HepG2 (cell line): ENCODE measurements around the gene NCOA7. TPM values are rescaled to one million over a fixed set of nuclear protein-coding genes. Genes with fewer than 3 reads are reported as not detected.

Source experiments
- ARNTL ChIP-seq: sonication (generic); formaldehyde crosslinking; IDR thresholded peaks from 2 replicates; pipeline ENCODE4 v1.4.0; 2020; ENCODE audit warnings: mild to moderate bottlenecking, missing genetic modification reagents
- ASH2L ChIP-seq: fragments of 300-600, 200-600 bp; sonication (generic); IDR thresholded peaks from 2 replicates; pipeline ENCODE4 v1.7.0; 2017; ENCODE audit warnings: low read depth, mild to moderate bottlenecking, moderate library complexity, mixed read lengths, low read length; ENCODE audit not compliant: insufficient read length
- BCL6 ChIP-seq: IDR thresholded peaks from 2 replicates; pipeline ENCODE4 v1.6.1; 2016; ENCODE audit warnings: missing genetic modification reagents, missing compliant biosample characterization
- CHD4 ChIP-seq: fragments of 200-600 bp; sonication (generic); IDR thresholded peaks from 2 replicates; pipeline ENCODE4 v1.7.0; 2017; ENCODE audit warnings: mild to moderate bottlenecking, low read length, borderline replicate concordance
- EED ChIP-seq: sonication (generic); formaldehyde crosslinking; IDR thresholded peaks from 2 replicates; pipeline ENCODE4 v1.5.0; 2020; ENCODE audit warnings: mild to moderate bottlenecking, missing genetic modification reagents
- FOXP1 ChIP-seq, 2 experiments: fragments of 450-650 bp in 1 of 2; IDR thresholded peaks; 2 replicates each; pipeline ENCODE4 v1.6.1; 2017 to 2018; ENCODE audit warnings: antibody characterized with exemption in 1 of 2
- KMT2A ChIP-seq: sonication (generic); formaldehyde crosslinking; IDR thresholded peaks from 2 replicates; pipeline ENCODE4 v1.4.0; 2020; ENCODE audit warnings: missing genetic modification reagents
- MED8 ChIP-seq: sonication (generic); formaldehyde crosslinking; IDR thresholded peaks from 2 replicates; pipeline ENCODE4 v1.8.1; 2023; ENCODE audit warnings: mild to moderate bottlenecking, missing genetic modification reagents; ENCODE audit not compliant: insufficient replicate concordance
- NCOR1 ChIP-seq: fragments of 200-600 bp; sonication (generic); IDR thresholded peaks from 2 replicates; pipeline ENCODE4 v1.7.0; 2017; ENCODE audit warnings: antibody characterized with exemption, low read length, borderline replicate concordance
- RARA ChIP-seq: IDR thresholded peaks from 2 replicates; pipeline ENCODE4 v1.6.1; 2016; ENCODE audit warnings: missing genetic modification reagents, missing compliant biosample characterization
- SMAD3 ChIP-seq: sonication (generic); formaldehyde crosslinking; IDR thresholded peaks from 2 replicates; pipeline ENCODE4 v1.4.0; 2020; ENCODE audit warnings: missing genetic modification reagents
- TARDBP ChIP-seq: sonication (generic); formaldehyde crosslinking; IDR thresholded peaks from 2 replicates; pipeline ENCODE4 v1.8.0; 2022; ENCODE audit warnings: mild to moderate bottlenecking, missing genetic modification reagents
- TGIF2 ChIP-seq: IDR thresholded peaks from 2 replicates; pipeline ENCODE4 v1.6.1; 2016; ENCODE audit warnings: control low read depth, missing compliant biosample characterization
- TMF1 ChIP-seq: sonication (generic); formaldehyde crosslinking; IDR thresholded peaks from 2 replicates; pipeline ENCODE4 v1.8.1; 2022; ENCODE audit warnings: low read depth, missing genetic modification reagents
- ZNF331 ChIP-seq: sonication (generic); formaldehyde crosslinking; IDR thresholded peaks from 2 replicates; pipeline ENCODE4 v1.4.0; 2020; ENCODE audit warnings: missing genetic modification reagents
- ZNF343 ChIP-seq: sonication (generic); formaldehyde crosslinking; IDR thresholded peaks from 2 replicates; pipeline ENCODE4 v1.4.0; 2020; ENCODE audit warnings: mild to moderate bottlenecking, missing genetic modification reagents
- ZNF441 ChIP-seq: sonication (generic); formaldehyde crosslinking; IDR thresholded peaks from 2 replicates; pipeline ENCODE4 v1.7.0; 2021; ENCODE audit warnings: missing genetic modification reagents, borderline replicate concordance
- ZNF652 ChIP-seq: IDR thresholded peaks from 2 replicates; pipeline ENCODE4 v1.6.1; 2016; ENCODE audit warnings: low read depth, borderline replicate concordance
- ZNF720 ChIP-seq: sonication (generic); formaldehyde crosslinking; IDR thresholded peaks from 2 replicates; pipeline ENCODE4 v1.4.0; 2020; ENCODE audit warnings: missing genetic modification reagents
- ZNF772 ChIP-seq: sonication (generic); formaldehyde crosslinking; IDR thresholded peaks from 2 replicates; pipeline ENCODE4 v1.5.0; 2020; ENCODE audit warnings: mild to moderate bottlenecking, missing genetic modification reagents
- ZNF780A ChIP-seq: sonication (generic); formaldehyde crosslinking; IDR thresholded peaks from 2 replicates; pipeline ENCODE4 v1.8.0; 2022; ENCODE audit warnings: mild to moderate bottlenecking, missing genetic modification reagents, moderate library complexity
- ZSCAN25 ChIP-seq: sonication (generic); formaldehyde crosslinking; IDR thresholded peaks from 2 replicates; pipeline ENCODE4 v1.8.0; 2022; ENCODE audit warnings: mild to moderate bottlenecking, missing genetic modification reagents
- polyA plus RNA-seq, 8 experiments: library from polyadenylated mRNA; depleted of rRNA in 3 of 8; stranded (reverse) in 7 of 8; unstranded in 1 of 8; fragments of >200 nt; fragmentation: Illumina TruSeq in 4 of 8; extraction: Trizol in 4 of 8; gene quantifications; 2 replicates each; pipeline versions ENCODE4 v1.2.1 to v1.2.3, GENCODE V29; 2011 to 2016; ENCODE audit warnings: low read depth in 4 of 8, missing spikeins in 1 of 8, mixed read lengths in 1 of 8; ENCODE audit not compliant: insufficient read depth in 1 of 8
- total RNA-seq, 5 experiments: library from RNA; depleted of rRNA; stranded (reverse); fragments of >200 nt; fragmentation: Illumina TruSeq; extraction: Trizol; gene quantifications; 2 replicates each; pipeline ENCODE4 v1.2.3, GENCODE V29; 2016; ENCODE audit warnings: low read depth in 1 of 5
- TF ChIP-seq, protein P1 (sequence below): sonication (generic); formaldehyde crosslinking; IDR thresholded peaks from 2 replicates; pipeline ENCODE4 v1.8.1; 2023; ENCODE audit warnings: mild to moderate bottlenecking, moderate library complexity, missing genetic modification reagents
- TF ChIP-seq, protein P2 (sequence below), 2 experiments: sonication (generic) in 1 of 2; formaldehyde crosslinking in 1 of 2; IDR thresholded peaks; 2 replicates each; pipeline versions ENCODE4 v1.5.1 to v1.6.1; 2011 to 2020; ENCODE audit warnings: borderline replicate concordance in 1 of 2, low read depth in 1 of 2, low read length in 1 of 2, mild to moderate bottlenecking in 1 of 2, missing genetic modification reagents in 1 of 2, moderate library complexity in 1 of 2
- TF ChIP-seq, protein P3 (sequence below): sonication (generic); formaldehyde crosslinking; IDR thresholded peaks from 2 replicates; pipeline ENCODE4 v1.4.0; 2020; ENCODE audit warnings: missing genetic modification reagents

Gene NCOA7
- total and polyA plus RNA-seq, 2 of the 13 experiments (the other 11 are each of a cell fraction or from before 2014, with no cell fraction given) = 13.6 to 20.8 TPM

DNA sequence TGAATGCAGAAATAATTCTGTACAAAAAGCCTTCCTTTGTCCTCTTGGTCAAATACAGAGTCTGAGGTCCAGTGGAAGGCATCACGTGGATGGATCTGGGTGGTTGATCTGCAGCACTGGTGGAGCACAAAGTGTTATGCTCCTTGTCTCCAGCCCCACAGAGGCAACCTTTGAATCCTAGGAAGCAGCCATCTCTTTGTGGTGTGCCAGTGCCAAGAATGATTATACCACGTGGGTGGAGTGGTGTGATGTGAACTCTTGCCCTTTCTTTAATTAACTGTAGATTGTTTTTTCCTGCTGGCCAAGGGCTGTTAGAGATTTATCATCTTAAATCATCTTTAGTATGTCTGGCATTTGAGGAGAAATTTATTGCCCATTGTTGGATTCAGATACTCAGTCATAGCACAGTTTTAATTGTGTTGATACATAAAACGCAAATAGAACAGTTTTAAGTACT, 31.1 kb downstream of the NCOA7 start (continued):
- TF ChIP-seq ZNF441 (CRISPR knock-in tag) (0 out of 2 replicates have a peak, but pooled peaks have one; percentile 26), ZNF772 (CRISPR knock-in tag) (no peak), ZNF331 (CRISPR knock-in tag) (peak; percentile 53; the same call in 1 of the 2 replicates), MED8 (CRISPR knock-in tag) (peak; percentile 29), CHD4 (0 out of 2 replicates have a peak, but pooled peaks have one; percentile 43), SMAD3 (CRISPR knock-in tag) (0 out of 2 replicates have a peak, but pooled peaks have one; percentile 42), FOXP1 (IDR thresholded peaks at IDR 0.05) (no peak), FOXP1 (CRISPR knock-in tag; IDR thresholded peaks at IDR 0.05) (peak; percentile 32; the same call in 1 of the 2 replicates), ZNF652 (CRISPR knock-in tag) (0 out of 2 replicates have a peak, but pooled peaks have one; percentile 15), ZNF720 (CRISPR knock-in tag) (no peak), TGIF2 (CRISPR knock-in tag) (peak; percentile 41; the same call in 1 of the 2 replicates), ASH2L (peak; percentile 82), ZNF343 (CRISPR knock-in tag) (0 out of 2 replicates have a peak, but pooled peaks have one; percentile 49), TMF1 (CRISPR knock-in tag) (no peak), EED (CRISPR knock-in tag) (no peak), KMT2A (CRISPR knock-in tag) (no peak), TARDBP (CRISPR knock-in tag) (peak; percentile 49; the same call in 1 of the 2 replicates), RARA (CRISPR knock-in tag) (peak; percentile 63), NCOR1 (peak; percentile 72; the same call in 1 of the 2 replicates), ZSCAN25 (CRISPR knock-in tag) (no peak), BCL6 (CRISPR knock-in tag) (no peak; the same call in 1 of the 2 replicates), ARNTL (peak; percentile 85), ZNF780A (CRISPR knock-in tag) (no peak)
- TF ChIP-seq, protein P1, sequence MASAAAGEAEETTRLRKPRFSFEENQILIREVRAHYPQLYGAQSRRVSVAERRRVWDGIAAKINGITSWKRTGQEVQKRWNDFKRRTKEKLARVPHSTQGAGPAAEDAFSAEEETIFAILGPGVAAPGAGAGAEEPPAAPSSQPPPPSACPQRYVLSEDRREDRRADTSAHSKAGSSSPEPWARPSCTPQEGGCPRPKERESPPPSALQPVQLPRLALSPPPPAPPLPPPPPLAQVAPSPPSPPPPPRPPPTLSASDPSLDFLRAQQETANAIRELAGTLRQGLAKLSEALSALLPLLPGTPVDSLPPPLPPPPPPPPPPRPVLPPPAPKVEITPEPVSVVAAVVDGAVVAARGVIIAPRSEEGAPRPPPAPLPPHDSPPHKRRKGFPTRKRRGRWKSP = no peak
- TF ChIP-seq, protein P2, sequence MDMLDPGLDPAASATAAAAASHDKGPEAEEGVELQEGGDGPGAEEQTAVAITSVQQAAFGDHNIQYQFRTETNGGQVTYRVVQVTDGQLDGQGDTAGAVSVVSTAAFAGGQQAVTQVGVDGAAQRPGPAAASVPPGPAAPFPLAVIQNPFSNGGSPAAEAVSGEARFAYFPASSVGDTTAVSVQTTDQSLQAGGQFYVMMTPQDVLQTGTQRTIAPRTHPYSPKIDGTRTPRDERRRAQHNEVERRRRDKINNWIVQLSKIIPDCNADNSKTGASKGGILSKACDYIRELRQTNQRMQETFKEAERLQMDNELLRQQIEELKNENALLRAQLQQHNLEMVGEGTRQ (IDR thresholded peaks at IDR 0.05; ENCODE audit: low read depth, low read length) = peak; percentile 71
- TF ChIP-seq, protein P2 (CRISPR knock-in tag; IDR thresholded peaks at IDR 0.05; ENCODE audit: borderline replicate concordance) = peak; percentile 73; the same call in 1 of the 2 replicates
- TF ChIP-seq, protein P3, sequence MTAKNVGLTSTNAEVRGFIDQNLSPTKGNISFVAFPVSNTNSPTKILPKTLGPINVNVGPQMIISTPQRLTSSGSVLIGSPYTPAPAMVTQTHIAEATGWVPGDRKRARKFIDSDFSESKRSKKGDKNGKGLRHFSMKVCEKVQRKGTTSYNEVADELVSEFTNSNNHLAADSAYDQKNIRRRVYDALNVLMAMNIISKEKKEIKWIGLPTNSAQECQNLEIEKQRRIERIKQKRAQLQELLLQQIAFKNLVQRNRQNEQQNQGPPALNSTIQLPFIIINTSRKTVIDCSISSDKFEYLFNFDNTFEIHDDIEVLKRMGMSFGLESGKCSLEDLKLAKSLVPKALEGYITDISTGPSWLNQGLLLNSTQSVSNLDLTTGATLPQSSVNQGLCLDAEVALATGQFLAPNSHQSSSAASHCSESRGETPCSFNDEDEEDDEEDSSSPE = peak; percentile 45; the same call in 1 of the 2 replicates
